Measurements from ENCODE around the gene CRYBG3.
A peak's percentile ranks its signal among the peaks of the same experiment; 100 is the strongest.
"Not testable (repeated sequence)": the region's sequence is repeated elsewhere in the genome, so short reads cannot be mapped to it uniquely, and the experiment has no call there.

The CRYBG3 gene

DNA sequence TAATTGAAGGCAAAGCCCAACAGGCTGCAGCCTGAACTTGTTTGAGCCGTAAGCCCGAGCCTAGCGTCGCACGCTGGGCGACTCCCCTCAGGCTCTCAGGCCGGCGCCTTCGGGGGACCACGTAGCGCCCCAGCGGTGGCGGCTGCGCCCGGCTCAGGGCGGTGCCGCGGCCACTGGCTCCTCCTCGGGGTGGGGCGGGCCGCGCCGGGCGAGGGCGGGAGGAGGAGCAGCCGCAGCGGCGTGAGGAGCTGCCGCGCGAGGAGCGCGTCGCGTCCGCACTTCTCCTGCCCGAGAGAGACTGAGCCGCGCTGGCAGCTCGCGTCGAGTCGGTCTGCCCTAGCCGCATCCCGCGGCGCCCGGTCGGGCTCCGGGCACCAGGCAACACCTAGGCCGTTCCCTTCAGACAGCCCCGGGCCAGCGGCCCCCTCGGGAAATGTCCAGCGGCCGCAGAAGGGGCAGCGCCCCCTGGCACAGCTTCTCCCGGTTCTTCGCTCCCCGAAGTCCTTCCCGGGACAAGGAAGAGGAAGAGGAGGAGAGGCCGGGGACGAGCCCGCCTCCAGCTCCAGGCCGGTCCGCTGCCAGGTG is at the start of gene CRYBG3:
Gene CRYBG3, plus strand, starts transcription at position 238 of the 585 bp plus-strand sequence. Its CDS starts 196 bp downstream, at position 434.
- peak; percentile 90 to 91 for DNase-seq

DNA sequence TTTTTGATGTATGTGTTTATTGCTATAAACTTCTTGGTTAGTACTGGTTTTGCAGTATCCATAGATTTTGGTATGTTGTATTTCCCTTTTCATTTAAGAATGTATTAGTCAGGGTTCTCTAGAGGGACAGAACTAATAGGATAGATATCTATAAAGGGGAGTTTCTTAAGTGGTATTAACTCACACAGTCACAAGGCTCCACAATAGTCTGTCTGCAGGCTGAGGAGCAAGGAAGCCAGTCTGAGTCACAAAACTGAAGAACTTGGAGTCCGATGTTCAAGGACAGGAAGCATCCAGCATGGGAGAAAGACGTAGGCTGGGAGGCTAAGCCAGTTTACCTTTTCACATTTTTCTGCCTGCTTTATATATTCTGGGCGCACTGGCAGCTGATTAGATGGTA is 48.9 kb upstream of the CRYBG3 start:
- DNase-seq, result no peak

GRCh38 chr3:97778152-97778551 is 43.7 kb upstream of the CRYBG3 start:
- no peak for DNase-seq

- DNase-seq, result peak; percentile 62 to 69
Observed at GRCh38 chr3:97793420-97794019, 28.3 kb upstream of the CRYBG3 start.

DNA sequence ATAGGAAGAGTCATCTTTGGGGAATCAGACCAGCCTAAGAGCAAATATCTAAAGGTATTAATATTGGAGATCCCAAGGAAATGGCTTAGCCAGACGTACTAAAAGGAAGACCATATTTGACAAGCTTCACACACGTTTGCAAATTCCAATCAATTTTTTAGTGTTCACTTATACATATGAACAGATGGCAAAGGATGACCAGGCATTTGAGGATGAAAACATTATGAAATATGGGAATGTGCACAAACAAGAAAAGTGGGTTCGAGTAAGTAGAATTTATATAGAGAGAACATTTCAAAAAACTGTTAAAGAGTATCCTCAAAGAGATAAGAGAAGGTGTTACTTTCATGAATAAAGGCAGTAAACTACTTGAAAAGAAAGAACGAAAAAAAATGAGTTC is 25.9 kb upstream of the CRYBG3 start:
- DNase-seq, result no peak

GRCh38 chr3:97804471-97804870 is 17.3 kb upstream of the CRYBG3 start:
- no peak for DNase-seq

- no peak for DNase-seq
Observed at GRCh38 chr3:97810779-97811390, 10.9 kb upstream of the CRYBG3 start.

DNA sequence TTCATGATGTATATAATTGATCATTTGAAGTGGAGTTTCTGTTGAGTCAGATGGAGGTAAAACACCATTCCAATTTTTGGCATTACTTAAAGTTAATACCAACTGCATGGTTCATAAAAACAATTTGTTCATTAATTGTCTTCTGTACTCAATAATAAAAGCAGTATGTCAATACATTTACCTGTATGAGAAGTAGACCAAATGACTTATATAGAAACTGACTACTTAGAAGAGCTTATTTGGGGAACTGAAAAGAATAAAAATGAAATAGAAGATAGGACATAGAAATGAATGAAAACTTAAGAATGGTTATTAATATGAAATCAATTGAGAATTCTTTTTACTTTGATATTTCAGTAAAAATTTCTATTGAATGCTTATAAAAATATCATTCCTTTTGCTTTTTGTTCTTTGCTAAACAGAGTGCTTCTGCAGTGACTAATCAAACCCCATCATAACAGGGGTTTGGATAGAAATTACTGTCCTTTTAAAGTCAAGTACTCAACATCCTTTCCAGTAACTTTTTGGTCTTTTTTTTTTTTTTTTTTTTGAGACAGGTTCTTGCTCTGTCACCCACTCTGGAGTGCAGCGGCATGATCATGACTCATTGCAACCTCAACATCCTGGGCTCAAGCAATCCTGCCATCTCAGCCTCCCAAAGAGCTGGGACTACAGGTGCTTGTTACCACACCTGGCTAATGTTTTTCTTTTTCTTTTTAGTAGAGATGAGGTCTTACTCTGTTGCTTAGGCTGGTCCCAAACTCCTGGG is 6.5 kb upstream of the CRYBG3 start:
- no peak for DNase-seq

DNA sequence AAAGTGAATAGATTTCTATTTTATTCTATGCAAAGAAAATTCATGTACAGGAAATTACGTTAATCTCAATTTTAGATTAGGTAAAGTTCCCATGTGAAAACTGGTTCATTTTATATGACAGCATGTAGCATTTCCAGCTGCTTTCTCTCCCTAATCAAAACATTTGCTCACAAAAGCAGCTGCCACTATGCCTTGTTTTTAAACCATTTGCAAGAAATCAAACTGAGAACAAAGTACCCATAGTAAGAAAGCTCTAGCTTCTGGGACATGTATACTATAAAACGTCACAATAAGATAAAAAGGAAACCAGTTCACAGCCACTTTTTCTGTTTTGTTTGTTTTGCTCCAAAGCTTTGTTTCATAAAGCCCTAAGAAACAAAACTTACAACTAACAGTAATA is 5.0 kb upstream of the CRYBG3 start:
- peak in 1 of 2 experiments; percentile 53 for DNase-seq

- peak; percentile 87 to 98 for DNase-seq
Observed at GRCh38 chr3:97817965-97818364, 3.8 kb upstream of the CRYBG3 start.

- no peak for DNase-seq
Observed at GRCh38 chr3:97820780-97821179, 1.0 kb upstream of the CRYBG3 start.

DNA sequence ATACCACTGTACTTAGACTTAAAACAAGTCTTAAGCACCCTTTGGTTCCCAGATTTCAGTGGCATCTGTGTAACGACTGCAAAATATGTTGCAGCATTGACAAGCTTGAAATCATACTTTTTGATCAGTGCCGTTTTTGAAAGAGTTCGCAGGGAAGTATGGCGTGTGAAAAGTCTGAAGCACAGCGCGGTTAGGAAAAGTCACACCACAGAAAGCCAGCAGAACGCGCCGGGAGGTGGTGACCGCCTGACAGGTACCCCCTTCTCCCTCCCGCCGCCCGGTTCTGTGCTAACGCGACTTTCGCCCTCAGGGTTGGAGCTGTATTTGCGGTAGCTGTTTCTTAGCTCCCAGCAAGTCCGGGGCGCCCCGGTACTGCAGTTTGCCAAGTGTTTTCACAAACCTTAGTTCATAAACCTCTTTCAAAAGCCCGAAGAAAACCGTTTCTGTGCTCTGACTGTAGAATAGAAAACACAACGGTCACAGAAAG is 481 bp upstream of the CRYBG3 start:
- DNase-seq, result peak; percentile 42 to 78

DNA sequence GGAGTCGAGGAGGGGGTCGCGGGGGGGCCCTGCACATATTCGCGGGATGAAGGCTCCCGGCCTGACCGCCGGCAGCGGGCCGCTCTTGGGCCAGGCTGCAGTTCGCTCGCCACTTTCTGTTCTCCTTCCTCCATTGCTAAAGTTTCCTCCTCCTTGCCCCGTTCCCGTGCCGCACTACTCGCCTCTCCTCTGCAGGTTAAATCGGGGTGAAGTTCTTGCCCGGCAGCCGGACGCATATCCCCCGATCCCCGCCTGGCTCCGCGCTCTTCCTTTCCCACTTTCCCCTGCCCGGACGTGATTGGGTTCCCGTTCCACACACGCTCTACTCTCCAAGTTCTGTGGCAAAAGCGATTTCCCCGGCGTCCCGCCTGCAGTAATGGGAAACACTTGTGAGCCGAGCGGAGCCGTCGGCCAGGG is 556 bp downstream of the CRYBG3 start:
- peak; percentile 33 to 34 for DNase-seq

DNA sequence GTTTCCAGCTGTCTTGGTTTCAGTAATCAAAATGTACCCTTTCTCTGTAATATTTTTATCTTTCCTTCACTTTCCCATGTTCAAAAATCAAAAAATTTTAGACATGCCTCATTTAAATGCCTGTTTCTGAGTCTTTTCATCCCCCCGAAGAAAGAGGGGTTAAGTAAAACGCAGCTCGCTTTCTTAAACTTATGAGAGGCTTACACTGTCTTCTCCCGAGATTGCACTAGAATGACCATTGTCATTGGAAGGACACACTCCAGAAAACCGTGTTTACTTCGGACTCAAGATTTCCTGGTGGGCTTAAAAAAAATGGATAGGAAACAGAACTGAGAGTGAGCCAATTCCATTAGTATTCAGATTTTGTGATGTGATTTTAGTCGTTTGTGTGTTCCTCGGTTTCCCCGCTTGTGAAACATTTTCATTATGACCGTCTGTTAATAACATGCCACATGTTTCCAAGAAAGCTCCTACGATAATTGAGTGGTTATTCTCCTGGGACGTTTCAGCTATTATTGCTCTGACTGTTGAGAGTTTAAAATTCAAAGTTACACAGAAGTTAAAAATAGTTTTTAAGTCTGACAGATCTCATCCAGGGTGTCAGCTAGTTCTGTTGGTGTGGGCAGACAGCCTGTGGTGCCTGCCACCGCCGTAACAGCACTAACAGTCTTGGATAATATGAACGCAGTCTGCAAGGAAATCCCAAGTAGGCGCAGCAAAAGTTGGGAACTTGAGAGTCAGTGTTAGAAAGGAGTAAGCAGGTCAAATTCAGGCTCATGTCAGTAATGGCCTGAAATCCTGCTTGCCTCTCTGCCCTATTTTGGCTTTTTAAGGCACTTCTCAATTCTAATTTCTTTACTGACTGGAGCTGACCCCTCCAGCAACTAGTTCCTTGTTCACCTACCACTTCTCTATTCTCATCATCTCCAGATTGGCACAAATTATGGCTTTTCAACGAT is 1.5 kb downstream of the CRYBG3 start:
- no peak for DNase-seq

- DNase-seq, result no peak
Observed at GRCh38 chr3:97825101-97825500, 3.3 kb downstream of the CRYBG3 start.

DNA sequence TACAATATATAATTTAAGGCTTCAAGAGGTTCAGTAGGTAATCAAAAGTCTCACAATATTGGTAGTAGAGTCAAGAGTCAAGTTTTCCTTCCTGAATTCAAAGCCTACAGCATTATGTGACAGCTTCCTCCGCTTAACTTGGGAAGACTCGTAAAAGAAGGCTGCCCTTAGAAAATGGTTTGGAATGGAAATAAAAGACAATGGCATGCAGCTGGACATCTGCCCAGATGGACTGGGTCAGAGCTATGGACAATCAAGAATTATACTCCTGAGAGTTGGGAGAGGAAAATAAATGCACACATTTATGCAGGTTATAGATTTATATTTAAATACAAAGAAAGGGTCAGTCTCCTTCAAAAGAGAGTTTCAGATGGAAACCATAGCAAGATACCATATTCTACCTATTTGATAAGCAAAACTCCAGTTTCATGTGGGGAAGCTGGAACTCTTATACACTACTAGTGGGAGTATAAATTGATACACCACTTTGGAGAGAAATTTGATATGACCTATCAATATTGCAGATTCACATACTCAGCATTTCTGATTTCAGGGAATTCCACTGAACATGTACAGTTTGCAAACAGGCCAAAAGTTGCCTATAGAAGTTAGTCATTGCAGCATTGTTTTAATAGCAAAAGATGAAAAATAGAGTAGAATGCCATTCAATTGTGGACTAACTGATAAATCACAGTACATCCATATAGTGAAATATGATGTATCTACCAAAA is 6.1 kb downstream of the CRYBG3 start:
- DNase-seq, result no peak

- no peak for DNase-seq
Observed at GRCh38 chr3:97829198-97829597, 7.4 kb downstream of the CRYBG3 start.

DNA sequence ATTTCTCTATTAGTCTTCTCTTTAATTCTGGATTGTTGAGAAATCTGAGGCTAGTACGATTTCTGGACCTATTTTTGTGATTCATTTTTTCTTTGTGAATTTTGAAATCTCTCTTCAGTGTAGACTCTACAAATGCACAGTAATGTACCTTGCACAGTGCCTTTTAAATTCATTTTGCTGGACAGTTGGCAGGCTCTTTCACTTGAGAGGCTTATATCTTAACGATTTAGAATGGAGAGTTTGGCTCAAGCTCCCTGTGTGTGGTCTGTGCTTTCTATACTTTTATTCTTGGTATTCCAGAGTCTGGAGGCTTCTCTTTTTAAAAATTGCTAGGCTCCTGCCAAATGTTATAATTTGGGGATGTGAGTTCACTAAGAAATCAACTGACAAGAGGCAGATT is 8.8 kb downstream of the CRYBG3 start:
- DNase-seq, result no peak

- DNase-seq, result no peak
Observed at GRCh38 chr3:97831140-97831539, 9.3 kb downstream of the CRYBG3 start.

DNA sequence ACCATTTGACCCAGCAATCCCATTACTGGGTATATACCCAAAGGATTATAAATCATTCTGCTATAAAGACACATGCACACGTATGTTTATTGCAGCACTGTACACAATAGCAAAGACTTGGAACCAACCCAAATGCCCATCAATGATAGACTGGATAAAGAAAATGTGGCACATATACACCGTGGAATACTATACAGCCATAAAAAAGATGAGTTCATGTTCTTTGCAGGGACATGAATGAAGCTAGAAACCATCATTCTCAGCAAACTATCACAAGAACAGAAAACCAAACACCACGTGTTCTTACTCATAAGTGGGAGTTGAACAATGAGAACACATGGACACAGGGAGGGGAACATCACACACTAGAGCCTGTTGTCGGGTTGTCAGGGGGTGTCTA is 11.4 kb downstream of the CRYBG3 start:
- not testable (repeated sequence) for DNase-seq

DNA sequence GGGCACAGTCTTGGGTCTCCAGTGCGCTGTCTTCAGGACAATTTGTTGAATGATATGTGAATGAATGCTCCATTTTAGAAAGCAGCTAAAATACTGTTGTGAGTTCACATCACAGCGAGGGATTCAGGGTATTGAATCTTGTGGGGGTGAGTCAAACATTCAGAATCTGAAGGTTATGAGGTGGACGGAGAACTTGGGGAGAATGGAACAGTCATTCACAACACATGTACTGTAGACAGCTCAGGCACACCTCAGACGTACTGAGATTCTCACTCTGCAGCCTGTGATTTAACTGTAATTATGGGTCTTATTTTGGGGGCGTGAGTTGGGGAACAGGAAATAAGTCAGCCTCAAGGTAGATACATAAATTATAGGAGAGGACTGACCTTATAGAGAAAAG is 13.9 kb downstream of the CRYBG3 start:
- DNase-seq, result peak; percentile 62 to 73

DNA sequence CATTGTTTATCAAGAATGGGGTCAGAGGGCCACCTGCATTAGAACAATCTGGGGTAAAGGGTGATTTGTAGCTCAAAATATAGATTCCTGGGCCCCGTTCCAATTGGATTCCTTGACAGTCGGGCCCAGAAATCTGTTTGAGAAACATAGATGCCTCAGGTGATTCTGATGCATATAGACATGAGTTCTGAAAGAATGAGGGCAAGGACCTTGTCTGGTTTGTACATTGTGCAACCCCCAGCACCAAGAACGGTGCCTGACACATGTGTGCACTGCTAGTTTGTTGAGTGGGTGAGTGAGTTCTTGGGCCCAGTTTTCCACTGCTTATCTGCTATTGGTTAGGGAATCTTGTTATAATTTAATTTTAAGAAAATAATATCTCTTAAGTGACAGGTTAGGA is 16.6 kb downstream of the CRYBG3 start:
- no peak for DNase-seq

All from NCI-H2081 (cell line).